ENCODE data around the gene APOC4.
"Not testable (repeated sequence)": the region's sequence is repeated elsewhere in the genome, so short reads cannot be mapped to it uniquely, and the experiment has no call there.

The APOC4 gene

GRCh38 chr19:44942067-44942571 lies at the start of gene APOC4:
Gene APOC4 (plus strand): TSS chr19:44942237. CDS start chr19:44942278, 41 bp downstream.
- no peak for DNase-seq

DNA sequence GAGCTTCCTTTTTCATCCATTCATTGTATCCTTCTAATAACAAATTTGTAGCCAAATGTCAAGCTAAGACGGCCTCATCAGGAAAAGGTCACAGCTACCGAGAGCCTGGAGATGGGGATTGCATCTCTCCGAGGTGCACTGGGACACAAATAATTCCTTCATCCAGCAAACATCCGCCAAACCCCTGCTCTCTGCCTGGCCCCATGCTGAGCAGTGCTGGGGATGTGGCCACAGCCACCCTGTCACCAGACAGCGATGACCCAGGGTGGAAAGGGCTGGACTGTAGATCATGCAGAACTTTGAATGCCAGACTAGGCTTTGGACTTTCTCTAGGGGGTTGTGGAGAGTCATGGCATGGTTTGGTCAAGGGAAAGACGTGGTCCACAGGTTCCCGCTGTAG lies 49.1 kb upstream of the APOC4 start:
- no peak for DNase-seq

- DNase-seq: no peak
These were observed 48.5 kb upstream of the APOC4 start for GRCh38 chr19:44893332-44894051.

DNA sequence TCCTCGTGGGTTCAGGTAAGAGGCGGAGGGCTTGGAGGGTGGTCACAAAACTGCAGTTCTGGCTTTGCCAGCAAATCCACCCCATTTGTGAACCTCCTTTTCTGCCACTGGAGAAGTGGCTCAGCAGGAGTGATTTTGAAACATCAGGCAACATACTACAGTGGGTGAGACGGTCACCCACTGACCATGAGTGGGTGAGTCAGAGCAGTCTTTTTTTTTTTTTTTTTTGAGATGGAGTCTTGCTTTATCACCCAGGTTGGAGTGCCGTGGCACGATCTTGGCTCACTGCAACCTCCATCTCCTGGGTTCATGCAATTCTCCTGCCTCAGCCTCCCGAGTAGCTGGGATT lies 48.0 kb upstream of the APOC4 start:
- DNase-seq: no peak

GRCh38 chr19:44894946-44895345 lies 47.1 kb upstream of the APOC4 start:
- no peak for DNase-seq

- no peak for DNase-seq
These were observed 44.2 kb upstream of the APOC4 start for GRCh38 chr19:44897835-44898234.

- DNase-seq: no peak
These were observed 41.5 kb upstream of the APOC4 start for GRCh38 chr19:44900328-44901244.

- DNase-seq: no peak
These were observed 38.8 kb upstream of the APOC4 start for GRCh38 chr19:44903216-44903601.

DNA sequence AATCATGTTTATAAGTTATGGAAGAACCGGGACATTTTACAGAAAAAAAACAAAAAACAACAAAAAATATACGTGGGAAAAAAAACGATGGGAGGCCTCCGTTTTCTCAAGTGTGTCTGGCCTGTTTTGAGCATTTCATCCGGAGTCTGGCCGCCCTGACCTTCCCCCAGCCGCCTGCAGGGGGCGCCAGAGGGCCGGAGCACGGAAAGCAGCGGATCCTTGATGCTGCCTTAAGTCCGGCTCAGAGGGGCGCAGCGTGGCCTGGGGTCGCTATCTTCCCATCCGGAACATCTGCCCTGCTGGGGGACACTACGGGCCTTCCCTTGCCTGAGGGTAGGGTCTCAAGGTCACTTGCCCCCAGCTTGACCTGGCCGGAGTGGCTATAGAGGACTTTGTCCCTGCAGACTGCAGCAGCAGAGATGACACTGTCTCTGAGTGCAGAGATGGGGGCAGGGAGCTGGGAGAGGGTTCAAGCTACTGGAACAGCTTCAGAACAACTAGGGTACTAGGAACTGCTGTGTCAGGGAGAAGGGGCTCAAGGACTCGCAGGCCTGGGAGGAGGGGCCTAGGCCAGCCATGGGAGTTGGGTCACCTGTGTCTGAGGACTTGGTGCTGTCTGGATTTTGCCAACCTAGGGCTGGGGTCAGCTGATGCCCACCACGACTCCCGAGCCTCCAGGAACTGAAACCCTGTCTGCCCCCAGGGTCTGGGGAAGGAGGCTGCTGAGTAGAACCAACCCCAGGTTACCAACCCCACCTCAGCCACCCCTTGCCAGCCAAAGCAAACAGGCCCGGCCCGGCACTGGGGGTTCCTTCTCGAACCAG lies 38.2 kb upstream of the APOC4 start:
- peak; percentile 55 for DNase-seq

GRCh38 chr19:44904426-44904994 lies 37.5 kb upstream of the APOC4 start:
- DNase-seq: no peak

- no peak for DNase-seq
These were observed 36.4 kb upstream of the APOC4 start, which contains the start of gene APOE for GRCh38 chr19:44905437-44906160. Gene APOE (plus strand): TSS chr19:44905796. CDS start chr19:44906625, 829 bp downstream.

DNA sequence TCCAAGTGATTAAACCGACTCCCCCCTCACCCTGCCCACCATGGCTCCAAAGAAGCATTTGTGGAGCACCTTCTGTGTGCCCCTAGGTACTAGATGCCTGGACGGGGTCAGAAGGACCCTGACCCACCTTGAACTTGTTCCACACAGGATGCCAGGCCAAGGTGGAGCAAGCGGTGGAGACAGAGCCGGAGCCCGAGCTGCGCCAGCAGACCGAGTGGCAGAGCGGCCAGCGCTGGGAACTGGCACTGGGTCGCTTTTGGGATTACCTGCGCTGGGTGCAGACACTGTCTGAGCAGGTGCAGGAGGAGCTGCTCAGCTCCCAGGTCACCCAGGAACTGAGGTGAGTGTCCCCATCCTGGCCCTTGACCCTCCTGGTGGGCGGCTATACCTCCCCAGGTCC lies 34.4 kb upstream of the APOC4 start:
- no peak for DNase-seq

GRCh38 chr19:44908074-44908835 lies 33.8 kb upstream of the APOC4 start:
- no peak for DNase-seq

- no peak for DNase-seq
These were observed 33.2 kb upstream of the APOC4 start for GRCh38 chr19:44908836-44909261.

DNA sequence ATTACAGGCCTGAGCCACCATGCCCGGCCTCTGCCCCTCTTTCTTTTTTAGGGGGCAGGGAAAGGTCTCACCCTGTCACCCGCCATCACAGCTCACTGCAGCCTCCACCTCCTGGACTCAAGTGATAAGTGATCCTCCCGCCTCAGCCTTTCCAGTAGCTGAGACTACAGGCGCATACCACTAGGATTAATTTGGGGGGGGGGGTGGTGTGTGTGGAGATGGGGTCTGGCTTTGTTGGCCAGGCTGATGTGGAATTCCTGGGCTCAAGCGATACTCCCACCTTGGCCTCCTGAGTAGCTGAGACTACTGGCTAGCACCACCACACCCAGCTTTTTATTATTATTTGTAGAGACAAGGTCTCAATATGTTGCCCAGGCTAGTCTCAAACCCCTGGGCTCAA lies 32.3 kb upstream of the APOC4 start:
- DNase-seq: no peak

- not testable (repeated sequence) for DNase-seq
These were observed 30.1 kb upstream of the APOC4 start for GRCh38 chr19:44911896-44912295.

DNA sequence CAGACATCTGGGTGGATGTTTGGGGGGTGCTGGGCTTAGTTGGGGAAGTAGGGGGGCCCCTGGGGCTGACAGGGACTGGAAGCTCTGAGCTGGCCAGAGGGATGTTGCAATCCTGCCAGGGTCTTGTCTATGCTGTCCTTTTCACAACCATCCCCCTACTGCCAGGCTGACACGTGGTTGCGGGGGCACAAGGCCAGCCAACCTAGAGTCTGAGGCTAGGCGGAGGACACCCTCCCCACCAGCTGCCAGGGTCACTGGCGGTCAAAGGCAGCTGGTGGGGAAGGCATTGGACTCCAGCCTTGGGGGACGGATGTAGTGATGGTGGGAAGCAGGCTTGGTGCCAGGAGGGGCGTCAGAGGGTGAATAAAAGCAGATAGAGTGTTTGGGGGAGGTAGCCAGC lies 29.2 kb upstream of the APOC4 start:
- no peak for DNase-seq

- DNase-seq: not testable (repeated sequence)
These were observed 28.3 kb upstream of the APOC4 start for GRCh38 chr19:44913512-44914432.

DNA sequence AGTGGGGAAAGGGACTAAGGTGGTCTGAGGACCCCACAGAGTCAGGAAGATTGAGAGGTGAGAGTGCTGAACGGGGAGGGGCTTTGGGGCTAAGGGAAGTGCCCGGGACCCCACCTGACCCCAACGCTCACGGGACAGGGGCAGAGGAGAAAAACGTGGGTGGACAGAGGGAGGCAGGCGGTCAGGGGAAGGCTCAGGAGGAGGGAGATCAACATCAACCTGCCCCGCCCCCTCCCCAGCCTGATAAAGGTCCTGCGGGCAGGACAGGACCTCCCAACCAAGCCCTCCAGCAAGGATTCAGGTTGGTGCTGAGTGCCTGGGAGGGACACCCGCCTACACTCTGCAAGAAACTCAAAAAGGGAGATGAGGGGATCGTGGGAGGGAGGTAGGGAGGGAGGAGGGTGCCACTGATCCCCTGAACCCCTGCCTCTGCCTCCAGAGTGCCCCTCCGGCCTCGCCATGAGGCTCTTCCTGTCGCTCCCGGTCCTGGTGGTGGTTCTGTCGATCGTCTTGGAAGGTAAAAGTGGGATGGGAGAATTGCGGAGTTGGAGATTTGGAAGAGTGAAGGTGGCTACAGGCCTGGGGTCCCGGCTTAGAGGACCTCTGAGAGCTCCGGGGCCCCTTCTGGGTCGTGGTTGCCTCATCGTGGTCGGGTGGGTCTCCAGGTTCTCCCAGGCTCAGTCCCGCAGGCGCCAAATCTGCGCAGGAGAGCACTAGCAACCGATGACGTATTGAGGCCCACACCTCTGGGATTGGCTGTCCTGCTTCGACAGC lies 27.4 kb upstream of the APOC4 start, which contains the start of gene APOC1:
Gene APOC1, plus strand, starts transcription at position 176 of the 774 bp plus-strand sequence. Its CDS starts 284 bp downstream, at position 460.
- DNase-seq: peak; percentile 77

Measured in RPMI8226 (cell line).